Ishikawa (cell line): ENCODE data around the gene WDR6.

Experiments
- CEBPB ChIP-seq: IDR thresholded peaks from 2 replicates; pipeline ENCODE4 v1.6.1; 2012
- EP300 ChIP-seq: IDR thresholded peaks from 2 replicates; pipeline ENCODE4 v1.6.1; 2012; ENCODE audit warnings: borderline replicate concordance
- FOXM1 ChIP-seq: IDR thresholded peaks from 2 replicates; pipeline ENCODE4 v1.6.1; 2012; ENCODE audit warnings: low read depth, borderline replicate concordance
- MAX ChIP-seq: IDR thresholded peaks from 2 replicates; pipeline ENCODE4 v1.6.1; 2012
- RAD21 ChIP-seq: IDR thresholded peaks from 2 replicates; pipeline ENCODE4 v1.6.1; 2012; ENCODE audit warnings: low read depth
- TF ChIP-seq, protein P1 (sequence below): IDR thresholded peaks from 2 replicates; pipeline ENCODE4 v1.6.1; 2012; ENCODE audit warnings: low read depth, mild to moderate bottlenecking

DNA sequence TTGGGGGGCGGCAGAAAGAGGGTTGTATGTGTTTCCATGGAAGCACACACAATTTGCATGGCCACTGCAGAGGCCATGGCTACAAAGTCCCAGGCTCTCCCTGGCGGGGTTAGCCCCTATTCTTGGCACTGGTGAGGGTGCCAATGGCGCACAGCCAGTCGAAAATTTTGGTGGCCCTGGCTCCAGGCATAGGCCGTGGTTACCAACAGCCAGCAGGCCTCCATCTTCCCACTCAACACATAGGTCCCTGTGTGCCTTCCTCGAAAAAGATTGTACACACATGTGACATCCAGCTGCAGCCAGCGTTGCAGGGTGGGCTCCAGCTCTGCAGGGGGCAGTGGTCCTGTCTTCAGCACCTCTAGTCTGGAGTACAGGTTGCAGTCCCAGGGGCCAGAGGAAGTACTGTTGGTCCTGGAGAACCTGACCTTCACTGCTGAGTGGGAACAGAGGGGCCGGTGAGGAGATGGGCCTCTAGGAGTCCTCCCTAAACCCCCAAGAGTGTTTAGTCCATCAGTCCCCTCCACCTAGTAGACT, 10.0 kb upstream of the WDR6 start:
- TF ChIP-seq RAD21 = no peak
- TF ChIP-seq, protein P1, sequence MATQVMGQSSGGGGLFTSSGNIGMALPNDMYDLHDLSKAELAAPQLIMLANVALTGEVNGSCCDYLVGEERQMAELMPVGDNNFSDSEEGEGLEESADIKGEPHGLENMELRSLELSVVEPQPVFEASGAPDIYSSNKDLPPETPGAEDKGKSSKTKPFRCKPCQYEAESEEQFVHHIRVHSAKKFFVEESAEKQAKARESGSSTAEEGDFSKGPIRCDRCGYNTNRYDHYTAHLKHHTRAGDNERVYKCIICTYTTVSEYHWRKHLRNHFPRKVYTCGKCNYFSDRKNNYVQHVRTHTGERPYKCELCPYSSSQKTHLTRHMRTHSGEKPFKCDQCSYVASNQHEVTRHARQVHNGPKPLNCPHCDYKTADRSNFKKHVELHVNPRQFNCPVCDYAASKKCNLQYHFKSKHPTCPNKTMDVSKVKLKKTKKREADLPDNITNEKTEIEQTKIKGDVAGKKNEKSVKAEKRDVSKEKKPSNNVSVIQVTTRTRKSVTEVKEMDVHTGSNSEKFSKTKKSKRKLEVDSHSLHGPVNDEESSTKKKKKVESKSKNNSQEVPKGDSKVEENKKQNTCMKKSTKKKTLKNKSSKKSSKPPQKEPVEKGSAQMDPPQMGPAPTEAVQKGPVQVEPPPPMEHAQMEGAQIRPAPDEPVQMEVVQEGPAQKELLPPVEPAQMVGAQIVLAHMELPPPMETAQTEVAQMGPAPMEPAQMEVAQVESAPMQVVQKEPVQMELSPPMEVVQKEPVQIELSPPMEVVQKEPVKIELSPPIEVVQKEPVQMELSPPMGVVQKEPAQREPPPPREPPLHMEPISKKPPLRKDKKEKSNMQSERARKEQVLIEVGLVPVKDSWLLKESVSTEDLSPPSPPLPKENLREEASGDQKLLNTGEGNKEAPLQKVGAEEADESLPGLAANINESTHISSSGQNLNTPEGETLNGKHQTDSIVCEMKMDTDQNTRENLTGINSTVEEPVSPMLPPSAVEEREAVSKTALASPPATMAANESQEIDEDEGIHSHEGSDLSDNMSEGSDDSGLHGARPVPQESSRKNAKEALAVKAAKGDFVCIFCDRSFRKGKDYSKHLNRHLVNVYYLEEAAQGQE = no peak
- TF ChIP-seq EP300 = no peak
- TF ChIP-seq CEBPB = no peak
- no peak for TF ChIP-seq MAX
- no peak for TF ChIP-seq FOXM1
